ENCODE results near the gene GSN. TPM values are rescaled to one million over a fixed set of nuclear protein-coding genes. Genes with fewer than 3 reads are reported as not detected.

The GSN gene
- total and polyA plus RNA-seq, 2 of the 13 experiments (the other 11 are each of a cell fraction or from before 2014, with no cell fraction given) = 294 to 307 TPM

GRCh38 chr9:121294866-121295661, 27.1 kb downstream of the GSN start (continued):
- TF ChIP-seq CREM (IDR thresholded peaks at IDR 0.05) (peak; percentile 31; the same call in 1 of the 2 replicates), CREM (CRISPR knock-in tag; IDR thresholded peaks at IDR 0.05) (no peak), NKX3-1 (CRISPR knock-in tag; IDR thresholded peaks at IDR 0.05) (no peak; the same call in 1 of the 2 replicates), ZNF280D (CRISPR knock-in tag; IDR thresholded peaks at IDR 0.05) (0 out of 2 replicates have a peak, but pooled peaks have one; percentile 66), AGO2 (optimal IDR thresholded peaks at IDR 0.05; ENCODE audit: low read depth, low read length) (no peak), ZNF83 (CRISPR knock-in tag; IDR thresholded peaks at IDR 0.05; ENCODE audit: borderline replicate concordance) (no peak), NR2F1 (CRISPR knock-in tag; IDR thresholded peaks at IDR 0.05) (0 out of 4 replicates have a peak, but pooled peaks of 1 of the 2 experiments have one; percentile 11), FLYWCH1 (CRISPR knock-in tag; IDR thresholded peaks at IDR 0.05) (no peak), ZNF263 (CRISPR knock-in tag; IDR thresholded peaks at IDR 0.05) (peak; percentile 98), PAF1 (CRISPR knock-in tag; IDR thresholded peaks at IDR 0.05) (no peak), PHF8 (CRISPR knock-in tag; IDR thresholded peaks at IDR 0.05) (0 out of 2 replicates have a peak, but pooled peaks have one; percentile 31), ZNF564 (CRISPR knock-in tag; IDR thresholded peaks at IDR 0.05) (0 out of 2 replicates have a peak, but pooled peaks have one; percentile 48), ZNF33A (CRISPR knock-in tag; IDR thresholded peaks at IDR 0.05; ENCODE audit: borderline replicate concordance) (no peak), ZNF558 (CRISPR knock-in tag; IDR thresholded peaks at IDR 0.05; ENCODE audit: borderline replicate concordance) (peak; percentile 20; the same call in 1 of the 2 replicates), ZNF296 (CRISPR knock-in tag; conservative IDR thresholded peaks at IDR 0.05) (no peak), FOXP4 (CRISPR knock-in tag; IDR thresholded peaks at IDR 0.05) (peak; percentile 70; the same call in 1 of the 2 replicates), CBX2 (IDR thresholded peaks at IDR 0.05; ENCODE audit: low read depth, low read length) (no peak), CBX2 (CRISPR knock-in tag; IDR thresholded peaks at IDR 0.05; ENCODE audit: low read depth) (no peak), PPARG (CRISPR knock-in tag; conservative IDR thresholded peaks at IDR 0.05) (peak; percentile 98), HMG20B (CRISPR knock-in tag; conservative IDR thresholded peaks at IDR 0.05) (peak; percentile 63; the same call in 1 of the 2 replicates), ZNF644 (CRISPR knock-in tag; IDR thresholded peaks at IDR 0.05; ENCODE audit: low read depth) (peak; percentile 41; the same call in 1 of the 2 replicates), ZNF589 (CRISPR knock-in tag; conservative IDR thresholded peaks at IDR 0.05) (0 out of 2 replicates have a peak, but pooled peaks have one; percentile 49), LCORL (IDR thresholded peaks at IDR 0.05) (no peak), LCORL (CRISPR knock-in tag; IDR thresholded peaks at IDR 0.05) (peak; percentile 70; the same call in 1 of the 2 replicates)

Measured in HepG2 (cell line).